ENCODE data around the gene KRT82.

DNA sequence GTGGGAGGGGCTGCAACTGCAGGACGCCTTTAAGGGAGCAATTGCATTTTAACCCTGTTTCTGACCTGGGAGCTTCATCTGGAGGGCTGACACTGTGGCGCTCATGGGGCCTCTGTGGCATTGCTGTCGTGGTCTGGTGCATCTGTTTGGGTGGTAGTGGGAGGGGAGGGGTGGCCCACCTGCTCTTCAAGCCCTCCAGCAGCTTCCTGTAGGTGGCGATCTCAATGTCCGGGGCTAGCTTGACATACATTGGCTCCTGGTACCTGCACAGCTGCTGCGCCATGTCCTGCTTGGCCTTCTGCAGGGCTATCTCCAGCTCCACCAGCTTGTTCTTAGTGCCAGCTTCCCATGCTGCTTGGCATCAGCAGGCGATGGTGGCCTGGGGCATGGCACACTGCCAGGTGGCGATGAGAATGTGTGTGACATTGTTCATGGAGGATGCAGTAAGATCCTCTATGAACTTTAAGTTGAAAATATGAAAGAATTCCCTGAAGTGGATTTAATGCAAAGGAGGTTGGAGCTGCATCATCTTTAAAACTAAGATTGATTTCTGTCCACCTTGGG, 7.7 kb upstream of the KRT82 start:
- no peak for TF ChIP-seq POLR2A (IDR thresholded peaks at IDR 0.05)
- TF ChIP-seq, protein P1, sequence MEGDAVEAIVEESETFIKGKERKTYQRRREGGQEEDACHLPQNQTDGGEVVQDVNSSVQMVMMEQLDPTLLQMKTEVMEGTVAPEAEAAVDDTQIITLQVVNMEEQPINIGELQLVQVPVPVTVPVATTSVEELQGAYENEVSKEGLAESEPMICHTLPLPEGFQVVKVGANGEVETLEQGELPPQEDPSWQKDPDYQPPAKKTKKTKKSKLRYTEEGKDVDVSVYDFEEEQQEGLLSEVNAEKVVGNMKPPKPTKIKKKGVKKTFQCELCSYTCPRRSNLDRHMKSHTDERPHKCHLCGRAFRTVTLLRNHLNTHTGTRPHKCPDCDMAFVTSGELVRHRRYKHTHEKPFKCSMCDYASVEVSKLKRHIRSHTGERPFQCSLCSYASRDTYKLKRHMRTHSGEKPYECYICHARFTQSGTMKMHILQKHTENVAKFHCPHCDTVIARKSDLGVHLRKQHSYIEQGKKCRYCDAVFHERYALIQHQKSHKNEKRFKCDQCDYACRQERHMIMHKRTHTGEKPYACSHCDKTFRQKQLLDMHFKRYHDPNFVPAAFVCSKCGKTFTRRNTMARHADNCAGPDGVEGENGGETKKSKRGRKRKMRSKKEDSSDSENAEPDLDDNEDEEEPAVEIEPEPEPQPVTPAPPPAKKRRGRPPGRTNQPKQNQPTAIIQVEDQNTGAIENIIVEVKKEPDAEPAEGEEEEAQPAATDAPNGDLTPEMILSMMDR (IDR thresholded peaks at IDR 0.05): no peak

Data from right lobe of liver (tissue), 4 donors.